DMS114 treated with DMSO at 0.1 percent for 48 hours (cell line): ENCODE data around the gene TTC13.

ENCODE experiments used
- DNase-seq: peaks from one replicate; lab custom pipeline; 2025; ENCODE audit not compliant: unreplicated experiment; lab: John Stamatoyannopoulos, UW

TTC13 gene

DNA sequence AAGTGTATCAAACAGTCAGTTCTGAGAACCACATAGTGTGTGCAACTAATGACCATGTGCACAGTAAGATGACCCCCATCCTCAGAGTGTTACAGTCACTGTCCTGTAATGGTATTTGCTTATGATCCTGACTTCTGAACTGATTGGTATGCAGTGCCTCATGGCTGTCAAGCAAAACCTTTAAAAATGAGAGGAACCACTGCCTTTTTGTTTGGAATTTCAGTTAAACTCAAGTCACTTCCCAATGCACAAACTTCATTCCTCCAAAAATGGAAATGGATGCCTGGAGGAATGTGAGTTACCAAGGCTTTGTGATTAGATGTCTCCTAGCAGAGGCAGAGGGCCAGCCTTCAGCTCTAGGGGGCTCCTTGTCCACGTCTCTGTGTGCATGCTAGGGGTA is 120.8 kb downstream of the TTC13 start:
- DNase-seq: no peak

DNA sequence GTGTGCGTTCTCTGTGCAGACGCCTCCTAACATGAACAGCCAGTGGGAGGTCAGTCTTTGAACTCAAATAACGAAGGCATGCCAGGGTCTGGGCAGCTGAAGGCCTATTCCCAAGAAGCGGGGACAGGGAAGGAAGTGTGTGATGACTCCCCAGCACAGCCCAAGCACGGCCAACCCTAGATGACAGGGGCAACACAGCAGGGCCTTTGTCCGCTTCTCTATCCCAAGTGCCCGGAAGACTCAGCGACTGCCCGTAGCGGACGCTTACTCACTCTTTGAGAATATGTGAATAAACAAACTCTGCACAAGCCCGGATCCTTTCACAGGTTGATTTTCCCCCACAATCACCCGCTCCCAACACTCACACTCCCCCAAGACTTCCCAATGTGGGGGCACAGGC is 121.6 kb downstream of the TTC13 start:
- DNase-seq: no peak
